Measurements from ENCODE around the gene SYNCRIP. TPM values are rescaled to one million over a fixed set of nuclear protein-coding genes. Genes with fewer than 3 reads are reported as not detected.
A peak's percentile ranks its signal among the peaks of the same experiment; 100 is the strongest.
"Not testable (repeated sequence)": the region's sequence is repeated elsewhere in the genome, so short reads cannot be mapped to it uniquely, and the experiment has no call there.

The SYNCRIP gene
- total RNA-seq, 4 donors from 2014 or later: 49.4 to 56.3 (median 50.6) TPM

DNA sequence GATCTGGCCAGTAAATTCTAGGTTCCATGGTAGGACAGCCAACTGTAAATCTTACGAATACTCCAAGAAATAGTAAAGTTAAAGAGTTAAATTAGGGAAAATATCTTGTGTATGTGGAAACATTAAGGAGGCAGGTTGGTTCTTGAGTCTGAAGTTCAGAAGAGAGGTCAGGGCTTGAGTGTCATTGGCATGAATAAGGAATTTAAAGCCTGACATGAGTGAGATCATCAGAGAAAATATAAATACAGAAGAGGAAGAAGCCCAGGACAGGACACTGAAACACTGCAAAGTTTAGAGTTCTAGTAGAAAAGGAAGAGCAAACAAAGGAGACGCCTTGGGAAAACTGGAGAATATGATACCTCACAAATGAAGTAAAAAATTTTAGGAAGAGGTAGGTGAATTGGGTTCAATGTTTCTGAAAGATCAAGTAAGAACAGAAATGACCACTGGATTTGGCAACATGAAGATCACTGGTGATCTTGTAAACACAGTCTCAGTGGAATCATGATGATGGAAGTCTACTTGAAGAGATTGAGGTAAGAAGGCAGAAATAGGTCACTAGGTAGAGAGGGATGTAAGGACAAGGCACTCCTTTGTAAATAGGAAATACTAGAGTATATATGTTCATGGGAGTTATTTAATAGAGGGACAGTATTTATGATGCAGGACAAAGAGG is 41.6 kb upstream of the SYNCRIP start:
- 41 to 65% methylated on average over 2 of the region's 2 CpGs for WGBS, 2 donors
- intact Hi-C loops (cut with DNase I; ENCODE audit: low total_unique reads): no loop called here

DNA sequence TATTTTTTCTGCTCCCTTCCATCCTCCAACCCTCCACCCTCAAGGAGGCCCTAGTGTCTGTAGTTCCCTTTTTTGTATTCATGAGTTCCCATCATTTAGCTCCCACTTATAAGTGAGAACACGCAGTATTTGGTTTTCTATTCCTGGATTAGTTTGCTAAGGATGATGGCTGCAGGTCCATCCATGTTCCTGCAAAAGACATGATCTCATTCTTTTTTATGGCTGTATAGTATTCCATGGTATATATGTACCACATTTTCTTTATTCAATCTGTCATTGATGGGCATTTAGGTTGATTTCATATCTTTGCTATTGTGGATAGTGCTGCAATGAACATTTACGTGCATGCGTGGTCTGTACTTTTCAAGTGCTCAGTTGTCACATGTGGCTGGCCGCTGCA is 39.2 kb upstream of the SYNCRIP start:
- intact Hi-C loops (cut with DNase I; ENCODE audit: low total_unique reads); H3K4me3 ChIP-seq (ENCODE audit: low read depth, poor library complexity, severe bottlenecking); DNase-seq (ENCODE audit: low spot score in 2 of 2): not testable (repeated sequence)
- 96 to 98% methylated on average over 4 of the region's 4 CpGs for WGBS, 2 donors

More for the DNA sequence above, 41.6 kb upstream of the SYNCRIP start:
- H3K4me3 ChIP-seq (ENCODE audit: low read depth, poor library complexity, severe bottlenecking): no peak overlapping the region
- TF ChIP-seq, protein P1, sequence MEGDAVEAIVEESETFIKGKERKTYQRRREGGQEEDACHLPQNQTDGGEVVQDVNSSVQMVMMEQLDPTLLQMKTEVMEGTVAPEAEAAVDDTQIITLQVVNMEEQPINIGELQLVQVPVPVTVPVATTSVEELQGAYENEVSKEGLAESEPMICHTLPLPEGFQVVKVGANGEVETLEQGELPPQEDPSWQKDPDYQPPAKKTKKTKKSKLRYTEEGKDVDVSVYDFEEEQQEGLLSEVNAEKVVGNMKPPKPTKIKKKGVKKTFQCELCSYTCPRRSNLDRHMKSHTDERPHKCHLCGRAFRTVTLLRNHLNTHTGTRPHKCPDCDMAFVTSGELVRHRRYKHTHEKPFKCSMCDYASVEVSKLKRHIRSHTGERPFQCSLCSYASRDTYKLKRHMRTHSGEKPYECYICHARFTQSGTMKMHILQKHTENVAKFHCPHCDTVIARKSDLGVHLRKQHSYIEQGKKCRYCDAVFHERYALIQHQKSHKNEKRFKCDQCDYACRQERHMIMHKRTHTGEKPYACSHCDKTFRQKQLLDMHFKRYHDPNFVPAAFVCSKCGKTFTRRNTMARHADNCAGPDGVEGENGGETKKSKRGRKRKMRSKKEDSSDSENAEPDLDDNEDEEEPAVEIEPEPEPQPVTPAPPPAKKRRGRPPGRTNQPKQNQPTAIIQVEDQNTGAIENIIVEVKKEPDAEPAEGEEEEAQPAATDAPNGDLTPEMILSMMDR (IDR thresholded peaks at IDR 0.05): no peak
- no peak for TF ChIP-seq POLR2A (IDR thresholded peaks at IDR 0.05)
- DNase-seq (ENCODE audit: low spot score in 2 of 2): no peak

DNA sequence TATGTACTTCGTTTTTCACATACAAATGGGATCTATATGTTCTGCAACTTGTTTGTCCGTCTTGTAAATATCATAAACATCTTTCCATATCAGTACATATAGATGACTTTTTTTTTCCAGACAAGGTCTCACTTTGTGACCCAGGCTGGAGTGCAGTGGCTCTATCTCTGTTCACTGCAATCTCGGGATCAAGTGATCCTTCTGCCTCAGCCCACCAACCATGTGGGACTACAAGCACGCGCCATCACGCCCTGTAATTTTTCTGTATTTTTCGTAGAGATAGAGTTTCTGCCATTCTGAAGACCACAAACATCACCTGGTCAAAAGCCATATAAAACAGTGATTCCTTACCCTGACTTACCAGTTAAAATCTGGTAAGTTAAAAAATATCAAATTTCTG is 37.7 kb upstream of the SYNCRIP start:
- WGBS, 2 donors: 85 to 86% methylated on average over 7 of the region's 7 CpGs
- no peak for DNase-seq (ENCODE audit: low spot score in 2 of 2)
- TF ChIP-seq, protein P1 (IDR thresholded peaks at IDR 0.05): no peak
- TF ChIP-seq POLR2A (IDR thresholded peaks at IDR 0.05): no peak
- intact Hi-C loops (cut with DNase I; ENCODE audit: low total_unique reads): no loop called here
- no peak overlapping the region for H3K4me3 ChIP-seq (ENCODE audit: low read depth, poor library complexity, severe bottlenecking)

DNA sequence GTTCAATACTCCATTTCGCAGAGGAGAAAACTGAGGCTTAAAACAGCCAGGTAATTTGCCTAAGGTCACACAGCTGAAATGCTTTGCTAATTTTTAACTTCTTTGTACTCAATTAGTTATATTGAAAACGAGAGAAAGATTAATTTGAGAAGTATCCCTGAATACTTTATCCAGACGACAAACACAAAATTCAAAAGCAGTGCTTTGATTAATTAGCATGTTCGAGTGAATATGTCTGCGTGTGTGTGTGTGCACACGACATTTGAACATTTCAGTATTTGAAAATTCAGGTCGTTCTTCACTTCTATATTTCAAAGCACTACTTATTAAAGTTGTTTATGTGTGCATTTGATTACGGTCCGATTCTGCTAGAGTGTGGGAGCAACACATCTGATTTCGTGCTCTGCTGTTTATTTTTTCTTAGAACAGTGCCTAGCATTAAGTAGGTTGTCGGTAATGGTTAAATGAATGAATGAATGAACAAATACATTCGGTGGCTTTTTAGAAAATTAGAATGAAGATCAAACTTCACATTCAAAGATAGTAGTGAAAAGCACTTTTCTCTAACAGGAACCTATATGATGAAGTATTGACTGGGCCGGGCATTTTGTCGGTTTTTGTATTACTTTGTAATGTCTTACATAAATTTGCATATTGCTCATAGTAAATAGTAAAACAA is 36.9 kb upstream of the SYNCRIP start:
- WGBS, 2 donors: 24 to 25% methylated on average over 14 of the region's 14 CpGs
- intact Hi-C loops (cut with DNase I; ENCODE audit: low total_unique reads): no loop called here
- no peak for DNase-seq (ENCODE audit: low spot score in 2 of 2)
- no peak overlapping the region for H3K4me3 ChIP-seq (ENCODE audit: low read depth, poor library complexity, severe bottlenecking)
- TF ChIP-seq, protein P1 (IDR thresholded peaks at IDR 0.05): no peak
- TF ChIP-seq POLR2A (IDR thresholded peaks at IDR 0.05): no peak

DNA sequence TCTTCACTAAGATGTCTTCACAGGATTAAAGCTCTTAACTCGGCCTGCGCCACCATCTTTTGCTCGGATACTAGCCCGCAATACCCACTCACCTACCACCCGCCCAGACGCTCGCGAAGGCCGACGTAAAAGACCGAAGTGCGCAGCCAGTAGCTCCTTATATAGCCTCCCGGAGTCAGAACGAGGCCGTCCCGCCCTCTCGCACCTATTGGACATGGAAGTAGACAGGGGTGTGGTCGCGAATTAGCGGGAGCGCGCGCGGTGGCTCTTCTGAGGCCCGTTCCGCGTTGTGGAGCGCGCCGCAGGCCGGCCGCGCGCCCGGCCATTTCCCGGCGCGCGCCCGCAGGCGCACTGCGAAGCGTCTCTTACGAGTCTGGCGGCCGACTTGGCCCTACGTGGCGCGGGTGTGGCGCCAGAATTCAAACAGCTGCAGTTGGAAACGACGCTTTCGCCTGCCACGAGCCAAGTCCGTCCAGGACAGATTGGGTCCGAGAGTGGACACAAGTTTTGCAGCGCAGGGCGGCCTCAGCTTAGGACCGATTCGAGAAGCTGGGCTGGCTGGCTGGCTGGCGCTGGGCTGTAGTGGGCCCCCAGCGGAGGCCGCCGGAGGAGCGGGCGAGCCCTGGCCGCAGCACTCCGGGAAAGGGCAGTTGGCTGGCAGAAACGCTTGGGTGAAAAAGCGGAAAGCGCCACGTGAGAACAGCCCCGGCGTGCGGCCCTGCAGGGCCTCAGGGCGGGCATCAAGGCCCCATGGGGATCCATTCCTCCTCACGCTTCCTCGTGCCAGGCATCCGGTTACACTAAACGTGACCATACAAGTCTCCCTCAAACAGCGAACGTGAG is 36.1 kb upstream of the SYNCRIP start:
- TF ChIP-seq, protein P1 (IDR thresholded peaks at IDR 0.05): no peak
- TF ChIP-seq POLR2A (IDR thresholded peaks at IDR 0.05): peak in 1 of 2 donors; percentile 99
- DNase-seq (ENCODE audit: low spot score in 2 of 2): peak; percentile 99 to 100
- WGBS, 2 donors: 1% methylated on average over 36 to 52 of the region's 82 CpGs
- intact Hi-C loops (cut with DNase I; ENCODE audit: low total_unique reads): loop anchor here (1.0 kb wide), 1 partner anchor 36 kb away; no protein-coding TSS in a partner anchor
- peak overlapping the region; percentile 90 for H3K4me3 ChIP-seq (ENCODE audit: low read depth, poor library complexity, severe bottlenecking)

All from lower leg skin (tissue), 4 donors.